B cell (primary cell): ENCODE measurements around the gene KMT2A. TPM values are rescaled to one million over a fixed set of nuclear protein-coding genes. Genes with fewer than 3 reads are reported as not detected.

Experiments
- polyA plus RNA-seq: library from polyadenylated mRNA; depleted of rRNA; stranded (reverse); fragments of >200 nt; gene quantifications from 2 replicates; pipeline ENCODE4 v1.2.3, GENCODE V29; 2012
- total RNA-seq, 2 donors: library from RNA; stranded (reverse); fragments of 120-200 nt in 1 of 2; gene quantifications; 1 replicate in 1 of 2; 2 replicates in 1 of 2; pipeline versions ENCODE4 v1.2.3 to v1.2.4, GENCODE V29; 2013 to 2022

KMT2A gene
- total and polyA plus RNA-seq, 2 donors (not counting 1 experiment from before 2014, with no cell fraction given): 32.1 to 175 TPM

Other genes starting within 250 kb of the KMT2A start
- 9.6 and 9.7 TPM in 2 replicates for gene JAML, start 211.5 kb upstream of the KMT2A start, total RNA-seq
- gene JAML, start 211.5 kb upstream of the KMT2A start, polyA plus RNA-seq: 1.0 and 2.4 TPM in 2 replicates
- 4.2 and 4.9 TPM in 2 replicates for gene MPZL3, start 184.1 kb upstream of the KMT2A start, total RNA-seq
- gene MPZL3, start 184.1 kb upstream of the KMT2A start, polyA plus RNA-seq: 1.4 and 1.5 TPM in 2 replicates
- gene MPZL2, start 172.2 kb upstream of the KMT2A start, total RNA-seq: 1.2 TPM in 1 of 2 replicates, not detected in the other
- gene MPZL2, start 172.2 kb upstream of the KMT2A start, polyA plus RNA-seq: 0.10 TPM in 1 of 2 replicates, not detected in the other
- 1.0 and 1.9 TPM in 2 replicates for gene CD3E, start 131.8 kb upstream of the KMT2A start, total RNA-seq
- 1.7 and 9.5 TPM in 2 replicates for gene CD3E, start 131.8 kb upstream of the KMT2A start, polyA plus RNA-seq
- 0.79 and 1.4 TPM in 2 replicates for gene CD3D, start 93.8 kb upstream of the KMT2A start, total RNA-seq
- gene CD3D, start 93.8 kb upstream of the KMT2A start, polyA plus RNA-seq: 1.7 and 7.0 TPM in 2 replicates
- 0.34 TPM in 2 replicates for gene CD3G, start 92.1 kb upstream of the KMT2A start, total RNA-seq
- gene CD3G, start 92.1 kb upstream of the KMT2A start, polyA plus RNA-seq: 0.76 and 0.98 TPM in 2 replicates
- gene UBE4A, start 76.9 kb upstream of the KMT2A start, total RNA-seq: 37.3 and 37.7 TPM in 2 replicates
- 14.7 and 15.2 TPM in 2 replicates for gene UBE4A, start 76.9 kb upstream of the KMT2A start, polyA plus RNA-seq
- 111 and 118 TPM in 2 replicates for gene ATP5MG, start 34.9 kb upstream of the KMT2A start, total RNA-seq
- gene ATP5MG, start 34.9 kb upstream of the KMT2A start, polyA plus RNA-seq: 142 and 168 TPM in 2 replicates
- gene TTC36, start 91.0 kb downstream of the KMT2A start, total RNA-seq: 0.73 and 0.79 TPM in 2 replicates
- gene TTC36, start 91.0 kb downstream of the KMT2A start, polyA plus RNA-seq: 0.19 TPM in 1 of 2 replicates, not detected in the other
- gene TMEM25, start 94.7 kb downstream of the KMT2A start, total RNA-seq: 16.3 and 16.9 TPM in 2 replicates
- gene TMEM25, start 94.7 kb downstream of the KMT2A start, polyA plus RNA-seq: 19.2 and 21.4 TPM in 2 replicates
- 16.5 and 18.6 TPM in 2 replicates for gene IFT46, start 129.4 kb downstream of the KMT2A start, total RNA-seq
- gene IFT46, start 129.4 kb downstream of the KMT2A start, polyA plus RNA-seq: 9.9 and 10.9 TPM in 2 replicates
- 74.7 and 83.2 TPM in 2 replicates for gene ARCN1, start 135.9 kb downstream of the KMT2A start, total RNA-seq
- 35.8 and 42.9 TPM in 2 replicates for gene ARCN1, start 135.9 kb downstream of the KMT2A start, polyA plus RNA-seq
- gene PHLDB1, start 171.1 kb downstream of the KMT2A start, total RNA-seq: 1.7 and 2.4 TPM in 2 replicates
- gene PHLDB1, start 171.1 kb downstream of the KMT2A start, polyA plus RNA-seq: 0.23 and 0.46 TPM in 2 replicates
- not detected in 2 replicates for gene TREH, start 243.2 kb downstream of the KMT2A start, total RNA-seq
- gene TREH, start 243.2 kb downstream of the KMT2A start, polyA plus RNA-seq: not detected in 2 replicates